Activated naive CD8-positive, alpha-beta T cell (primary cell): ENCODE results near the gene TMEM156.

Experiments
- H3K27ac Mint-ChIP-seq: one replicate; pipeline ENCODE4 v1.8.0; 2021; ENCODE audit warnings: mixed read lengths
- H3K27me3 Mint-ChIP-seq: one replicate; pipeline ENCODE4 v1.8.0; 2021; ENCODE audit warnings: mixed read lengths
- H3K36me3 Mint-ChIP-seq: one replicate; pipeline ENCODE4 v1.8.0; 2021; ENCODE audit warnings: mixed read lengths
- H3K4me1 Mint-ChIP-seq: one replicate; pipeline ENCODE4 v1.8.0; 2021; ENCODE audit warnings: low read depth, mixed read lengths
- H3K4me3 Mint-ChIP-seq: one replicate; pipeline ENCODE4 v1.8.0; 2021; ENCODE audit warnings: mild to moderate bottlenecking, mixed read lengths
- H3K9me3 Mint-ChIP-seq: one replicate; pipeline ENCODE4 v1.8.0; 2021; ENCODE audit warnings: low read depth, mixed read lengths

Gene TMEM156

DNA sequence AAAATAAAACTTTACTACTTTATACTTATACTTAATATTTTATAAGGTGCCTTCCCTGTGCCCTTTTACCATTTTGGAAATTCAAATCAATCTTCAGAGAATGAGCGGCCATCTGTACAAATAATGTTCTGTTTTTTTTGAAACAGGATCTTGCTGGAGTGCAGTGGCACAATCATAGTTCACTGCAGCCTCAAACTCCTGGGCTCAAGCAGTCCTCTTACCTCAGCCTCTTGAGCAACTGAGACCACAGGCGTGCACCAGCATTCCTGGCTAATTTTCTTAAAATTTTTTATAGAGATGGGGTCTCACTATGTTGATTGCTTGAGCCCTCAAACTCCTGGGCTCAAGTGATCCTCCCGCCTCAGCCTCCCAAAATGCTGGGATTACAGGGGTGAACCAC is 111.1 kb downstream of the TMEM156 start:
- Mint-ChIP-seq H3K36me3 (no peaks in the 10 kb centered on the region), H3K27ac (no peak overlapping the region), H3K27me3 (no peaks in the 10 kb centered on the region), H3K4me1 (peaks cover 3% of the 10 kb centered on the region), H3K9me3 (no peaks in the 10 kb centered on the region), H3K4me3 (no peak overlapping the region)

DNA sequence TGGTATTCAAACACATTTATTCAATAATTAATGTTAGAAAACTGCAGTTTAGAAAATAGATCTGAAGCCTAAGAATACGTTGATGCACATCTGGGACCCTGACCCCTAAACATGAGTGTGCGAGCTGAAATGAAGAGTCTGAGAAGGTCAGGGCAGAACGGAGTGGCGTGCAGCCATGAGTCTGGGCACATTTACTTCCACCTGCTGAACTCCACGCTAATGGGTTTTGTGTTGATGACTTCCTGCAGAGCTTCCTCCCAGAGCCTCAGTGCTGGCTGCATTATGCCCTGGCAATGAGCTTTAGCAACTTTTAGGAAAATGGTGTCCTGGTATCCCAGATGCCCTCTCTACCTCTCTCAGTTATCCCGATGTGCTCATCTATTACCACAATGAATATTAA is 111.5 kb downstream of the TMEM156 start:
- Mint-ChIP-seq H3K27me3 (no peaks in the 10 kb centered on the region), H3K36me3 (no peaks in the 10 kb centered on the region), H3K9me3 (no peaks in the 10 kb centered on the region), H3K4me3 (no peak overlapping the region), H3K27ac (no peak overlapping the region), H3K4me1 (peaks cover 3% of the 10 kb centered on the region)

DNA sequence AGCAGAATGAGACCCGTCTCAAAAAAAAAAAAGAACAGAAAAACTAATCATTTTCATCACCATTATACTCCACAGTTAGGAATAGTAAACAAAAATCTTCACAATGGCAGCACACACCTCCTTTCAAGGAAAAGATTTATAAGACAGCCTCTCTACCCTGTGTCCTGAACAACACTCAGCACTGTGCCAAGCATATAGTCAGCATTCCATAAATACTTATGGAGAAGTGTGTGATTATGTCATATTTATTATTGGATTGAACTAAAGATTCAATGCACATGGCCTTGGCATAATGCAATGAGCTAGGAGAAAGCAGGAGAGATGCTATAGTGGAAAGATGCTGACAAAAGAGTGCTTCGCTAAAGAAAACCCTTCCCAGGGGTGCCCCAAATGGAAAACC is 112.0 kb downstream of the TMEM156 start:
- no peak overlapping the region for H3K4me3 Mint-ChIP-seq
- no peaks in the 10 kb centered on the region for H3K27me3 Mint-ChIP-seq
- H3K9me3 Mint-ChIP-seq: no peaks in the 10 kb centered on the region
- no peak overlapping the region for H3K27ac Mint-ChIP-seq
- H3K36me3 Mint-ChIP-seq: no peaks in the 10 kb centered on the region
- H3K4me1 Mint-ChIP-seq: peaks cover 4% of the 10 kb centered on the region

- H3K4me3 Mint-ChIP-seq: no peak overlapping the region
These were observed 112.7 kb downstream of the TMEM156 start for GRCh38 chr4:38919494-38919893.

DNA sequence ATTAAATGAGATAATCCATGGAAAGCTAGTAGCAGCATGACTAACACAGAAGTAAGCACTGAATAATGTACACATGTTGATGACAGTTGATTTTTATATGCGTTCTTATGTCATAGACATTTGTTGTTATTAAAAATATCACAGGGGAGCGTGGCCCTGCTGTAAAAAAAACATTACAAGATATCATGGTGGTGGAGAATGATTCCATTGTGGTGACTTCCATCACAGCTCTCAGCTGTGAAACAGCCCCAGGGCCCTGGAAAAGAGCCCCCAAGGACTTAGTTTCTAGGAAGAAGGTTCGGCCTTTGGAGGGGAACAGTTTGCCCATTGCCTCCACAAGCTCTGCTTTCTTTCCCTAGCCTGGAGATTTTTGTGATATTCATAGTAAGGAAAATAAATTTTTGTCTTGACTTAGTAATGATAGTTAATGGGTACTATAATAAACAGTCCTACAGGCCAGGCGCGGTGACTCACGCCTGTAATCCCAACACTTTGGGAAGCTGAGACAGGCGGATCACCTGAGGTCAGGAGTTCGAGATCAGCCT is 114.7 kb downstream of the TMEM156 start:
- no peak overlapping the region for H3K27ac Mint-ChIP-seq
- H3K9me3 Mint-ChIP-seq: no peaks in the 10 kb centered on the region
- H3K27me3 Mint-ChIP-seq: no peaks in the 10 kb centered on the region
- H3K4me3 Mint-ChIP-seq: no peak overlapping the region
- peaks cover 10% of the 10 kb centered on the region for H3K4me1 Mint-ChIP-seq
- no peaks in the 10 kb centered on the region for H3K36me3 Mint-ChIP-seq

More at GRCh38 chr4:38919494-38919893, 112.7 kb downstream of the TMEM156 start:
- peaks cover 10% of the 10 kb centered on the region for H3K4me1 Mint-ChIP-seq
- no peaks in the 10 kb centered on the region for H3K9me3 Mint-ChIP-seq
- no peaks in the 10 kb centered on the region for H3K36me3 Mint-ChIP-seq
- no peak overlapping the region for H3K27ac Mint-ChIP-seq
- no peaks in the 10 kb centered on the region for H3K27me3 Mint-ChIP-seq
